ENCODE results near the gene ZNHIT3.

ZNHIT3 gene

GRCh38 chr17:36514856-36515255 is 28.4 kb downstream of the ZNHIT3 start:
- DNase-seq, result no peak

- no peak for DNase-seq
These were observed 29.4 kb downstream of the ZNHIT3 start for GRCh38 chr17:36515837-36516236.

DNA sequence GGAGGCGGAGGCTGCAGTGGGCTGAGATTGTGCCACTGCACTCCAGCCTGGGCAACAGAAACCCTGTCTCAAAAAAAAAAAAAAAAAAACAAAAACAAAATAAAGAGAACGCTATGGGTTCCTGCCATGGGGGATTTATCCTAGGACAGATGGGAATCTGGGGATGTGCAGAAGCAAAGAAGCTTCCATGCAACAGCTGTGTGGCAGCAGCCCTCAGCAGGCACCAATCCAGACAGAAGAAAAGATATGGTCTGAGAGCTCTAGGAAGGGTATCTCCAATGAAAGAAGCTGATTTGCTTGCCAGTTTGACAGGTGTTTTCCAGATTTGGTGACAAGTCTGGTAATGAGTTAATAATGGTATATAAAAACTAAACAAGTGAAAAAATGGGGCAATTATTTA is 36.6 kb downstream of the ZNHIT3 start:
- no peak for DNase-seq

DNA sequence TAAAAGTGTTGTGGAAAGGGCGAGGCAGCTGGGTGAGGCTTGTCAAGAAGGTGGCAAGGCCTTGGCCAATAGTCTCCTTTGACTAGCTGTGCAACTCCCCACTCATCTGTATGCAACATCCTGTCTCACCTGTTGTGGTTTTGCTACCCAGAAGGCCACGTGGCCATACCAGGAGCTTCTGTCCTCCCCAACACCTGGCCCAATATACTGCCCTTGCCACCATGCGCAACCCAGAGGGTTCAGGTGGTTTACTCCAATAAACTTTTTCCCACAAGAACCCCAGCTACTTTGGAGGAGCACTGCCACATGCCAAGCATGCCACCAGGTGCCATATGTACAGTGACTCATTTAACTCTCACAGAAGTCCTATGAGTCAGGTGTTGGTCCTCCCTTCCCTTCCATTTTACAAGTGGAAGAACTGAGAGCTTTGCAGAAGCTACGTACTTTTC is 38.0 kb downstream of the ZNHIT3 start:
- DNase-seq, result peak; percentile 34

DNA sequence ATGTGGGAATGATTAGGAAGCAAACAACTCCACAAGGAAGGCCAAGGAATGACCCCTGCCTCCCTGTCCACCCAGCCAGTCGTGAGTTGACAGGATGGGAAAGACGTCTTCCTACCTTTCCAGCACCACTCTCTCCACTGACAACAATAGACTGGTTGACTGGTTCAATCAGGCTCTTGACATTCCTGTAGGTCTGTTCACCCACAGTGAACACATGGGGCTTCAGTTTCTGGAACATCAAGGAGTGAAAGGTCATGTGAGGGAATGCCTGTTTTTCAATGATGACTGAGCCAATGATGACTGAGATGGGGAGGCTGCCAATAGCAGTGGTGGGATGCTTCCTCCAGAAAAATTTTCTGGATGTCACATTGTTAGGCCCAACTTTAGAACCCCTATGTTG is 38.6 kb downstream of the ZNHIT3 start:
- DNase-seq, result no peak

DNA sequence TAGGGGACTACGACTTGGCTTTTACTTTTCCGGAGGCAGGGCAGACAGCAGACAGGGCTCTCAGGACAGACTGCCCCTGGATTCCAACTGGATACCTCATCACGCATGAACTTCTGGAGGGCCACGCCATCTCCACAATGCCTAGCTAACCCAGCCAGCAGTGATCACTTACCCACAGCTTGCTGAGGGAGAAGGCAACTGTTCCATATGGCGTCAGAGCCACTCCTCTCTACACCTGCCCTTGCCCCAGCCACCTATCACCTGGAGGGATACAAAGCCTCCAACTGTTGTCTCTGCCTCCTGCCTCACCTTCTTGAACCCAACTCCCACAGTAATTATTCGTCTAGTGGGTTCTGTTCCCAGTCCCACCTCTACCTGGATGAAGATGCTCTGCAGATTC is 39.4 kb downstream of the ZNHIT3 start:
- no peak for DNase-seq

DNA sequence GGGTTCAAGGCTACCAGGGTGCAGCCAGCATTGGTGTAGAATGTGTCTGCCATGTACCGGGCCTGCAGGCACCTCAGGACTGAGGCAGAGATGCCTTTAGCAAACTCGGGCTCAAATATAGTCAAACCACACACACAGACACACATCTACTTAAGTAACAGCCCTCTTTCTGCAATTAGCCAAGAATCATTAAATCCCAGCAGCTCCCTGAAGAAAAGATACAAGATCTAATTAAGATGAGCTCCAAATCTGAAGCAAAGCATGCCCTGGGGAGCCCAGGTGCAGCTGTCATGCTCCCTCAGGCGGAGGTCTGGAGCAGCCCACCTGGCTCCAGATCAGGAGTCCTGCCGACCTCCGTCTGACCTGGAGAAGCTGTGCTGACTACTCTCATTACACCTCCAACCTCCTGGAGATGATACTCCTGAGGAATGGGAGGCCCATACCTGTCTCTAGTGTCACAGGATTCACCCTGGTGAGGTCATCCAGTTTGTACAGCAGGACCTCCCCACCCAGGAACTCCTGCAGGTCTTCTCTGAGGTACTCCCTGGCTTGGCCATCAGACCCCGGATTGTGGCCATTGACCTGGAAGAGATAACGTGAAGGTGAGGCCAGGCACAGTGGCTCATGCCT is 41.3 kb downstream of the ZNHIT3 start:
- DNase-seq, result no peak

- DNase-seq, result no peak
These were observed 42.6 kb downstream of the ZNHIT3 start for GRCh38 chr17:36529121-36529520.

DNA sequence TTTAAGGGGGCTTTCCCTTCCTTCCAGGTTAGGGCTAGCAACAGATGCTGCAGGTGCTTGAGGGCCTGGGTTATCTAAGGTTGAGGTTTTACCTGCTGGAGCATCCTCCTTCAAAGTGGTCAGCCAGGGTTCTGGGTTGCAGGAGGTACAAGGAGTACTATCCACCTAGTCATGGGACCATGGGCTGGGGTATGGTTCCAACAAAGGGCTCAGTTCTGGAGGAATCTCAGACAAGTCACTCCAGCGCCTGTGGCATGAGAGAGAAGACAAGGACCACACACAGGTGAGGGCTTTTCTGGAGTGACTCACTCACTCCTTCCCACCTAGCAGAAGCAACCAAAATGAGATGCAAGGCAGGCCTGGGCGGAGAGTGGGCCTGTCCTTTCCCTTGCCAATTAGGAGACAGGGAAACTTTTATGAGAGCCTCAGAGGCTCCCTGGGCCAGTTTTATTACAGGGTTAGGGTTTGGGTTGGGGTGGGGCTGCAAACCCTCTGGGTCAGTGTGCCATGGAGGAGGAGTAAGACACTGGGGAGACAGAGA is 46.0 kb downstream of the ZNHIT3 start:
- no peak for DNase-seq

GRCh38 chr17:36533935-36534839 is 47.7 kb downstream of the ZNHIT3 start:
- peak; percentile 66 for DNase-seq

DNA sequence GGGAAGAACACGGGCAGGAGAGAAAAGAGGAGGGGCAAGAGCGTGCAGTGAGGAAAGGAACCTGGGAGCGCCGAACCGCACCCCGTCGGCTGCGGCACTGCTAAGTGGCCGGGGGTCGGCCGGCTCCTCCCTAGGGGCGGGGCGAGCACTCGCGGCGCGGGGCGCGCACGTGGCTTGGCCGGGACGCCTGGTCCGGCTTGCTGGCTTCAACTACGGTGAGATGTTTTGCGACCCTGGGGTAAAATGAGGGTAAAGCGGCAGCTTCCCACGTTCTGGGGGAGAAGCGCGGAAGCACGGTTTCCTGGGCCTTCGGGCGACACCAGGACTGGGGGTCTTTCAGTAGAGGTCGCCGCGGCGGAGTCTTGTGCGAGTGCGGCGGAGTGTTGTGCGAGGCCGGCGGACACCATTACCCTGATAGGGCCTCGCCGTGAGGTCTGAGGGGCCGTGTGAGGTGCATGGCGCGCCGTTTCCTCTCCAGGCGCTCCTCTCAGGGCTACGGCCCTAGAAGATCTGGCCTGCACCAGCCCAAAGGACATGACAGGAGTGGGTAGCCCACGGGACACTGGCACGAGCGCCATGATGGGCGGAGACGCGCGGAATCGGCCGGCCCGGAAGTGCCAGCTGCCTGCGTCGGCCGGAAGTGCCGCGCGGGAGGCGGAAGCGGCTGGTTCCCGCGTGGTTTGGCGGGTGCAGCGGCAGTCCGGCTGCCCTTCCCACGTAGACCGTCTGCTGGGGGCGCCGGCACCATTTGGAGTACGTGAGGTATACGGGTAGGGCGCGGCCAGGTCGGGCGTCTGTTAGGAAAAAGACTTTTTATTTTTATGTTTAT is 48.6 kb downstream of the ZNHIT3 start, which contains the start of the genes MYO19 and PIGW:
Gene MYO19, minus strand, starts transcription at position 29 of the 829 bp plus-strand sequence. CDS start 2,330 bp downstream, outside the sequence.
Gene PIGW, plus strand, starts transcription at position 148 of the 829 bp plus-strand sequence. CDS start 2,115 bp downstream, outside the sequence.
- peak; percentile 95 for DNase-seq

- DNase-seq, result no peak
These were observed 49.2 kb downstream of the ZNHIT3 start for GRCh38 chr17:36535669-36536081.

GRCh38 chr17:36540696-36541095 is 54.2 kb downstream of the ZNHIT3 start:
- DNase-seq, result no peak

GRCh38 chr17:36542755-36543154 is 56.3 kb downstream of the ZNHIT3 start:
- no peak for DNase-seq

DNA sequence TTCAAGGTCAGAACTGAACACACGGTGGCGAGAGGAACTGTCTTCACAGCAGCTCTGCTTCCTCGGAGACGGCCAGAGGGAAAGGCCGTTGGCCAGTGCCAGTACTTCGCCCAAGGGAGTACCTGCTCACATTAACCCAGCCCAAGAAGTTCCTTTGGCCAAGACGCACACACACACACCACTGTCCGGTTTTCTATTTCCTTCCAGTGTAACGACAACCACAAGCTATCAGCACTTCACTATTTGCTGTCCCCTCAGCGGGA is 57.5 kb downstream of the ZNHIT3 start:
- peak; percentile 51 for DNase-seq

GRCh38 chr17:36544307-36545076 is 58.0 kb downstream of the ZNHIT3 start, which contains the start of gene GGNBP2:
Gene GGNBP2 (plus strand): TSS chr17:36544919. CDS start chr17:36545725, 806 bp downstream.
- peak; percentile 95 for DNase-seq

DNA sequence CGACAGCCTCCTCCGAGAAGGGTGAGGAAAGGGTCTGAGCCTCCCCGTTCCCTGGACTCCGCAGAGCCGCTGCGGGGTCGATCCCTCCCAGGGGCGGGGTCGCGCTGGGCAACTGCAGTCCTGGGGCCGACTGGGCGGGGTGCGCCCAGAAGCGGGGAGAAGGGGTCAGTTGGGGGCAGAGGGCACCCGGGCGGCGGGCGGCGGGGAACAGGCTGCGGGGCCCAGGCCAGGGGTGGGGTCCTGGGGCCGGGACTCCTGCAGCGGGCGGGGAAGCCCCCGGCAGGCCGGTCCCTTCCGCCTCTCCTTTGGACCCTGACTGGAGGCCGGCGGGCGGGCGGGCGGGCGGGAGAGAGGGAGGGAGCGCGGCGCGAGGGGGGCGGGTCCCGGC is 58.6 kb downstream of the ZNHIT3 start:
- no peak for DNase-seq
